Hypothalamus (tissue), 51 donors: ENCODE results near the gene LITAF.
A peak's percentile ranks its signal among the peaks of the same experiment; 100 is the strongest.

Experiments
- DNase-seq, 51 donors: peaks; one replicate each; lab custom pipeline; 2025; lab: John Stamatoyannopoulos, UW

Gene LITAF

DNA sequence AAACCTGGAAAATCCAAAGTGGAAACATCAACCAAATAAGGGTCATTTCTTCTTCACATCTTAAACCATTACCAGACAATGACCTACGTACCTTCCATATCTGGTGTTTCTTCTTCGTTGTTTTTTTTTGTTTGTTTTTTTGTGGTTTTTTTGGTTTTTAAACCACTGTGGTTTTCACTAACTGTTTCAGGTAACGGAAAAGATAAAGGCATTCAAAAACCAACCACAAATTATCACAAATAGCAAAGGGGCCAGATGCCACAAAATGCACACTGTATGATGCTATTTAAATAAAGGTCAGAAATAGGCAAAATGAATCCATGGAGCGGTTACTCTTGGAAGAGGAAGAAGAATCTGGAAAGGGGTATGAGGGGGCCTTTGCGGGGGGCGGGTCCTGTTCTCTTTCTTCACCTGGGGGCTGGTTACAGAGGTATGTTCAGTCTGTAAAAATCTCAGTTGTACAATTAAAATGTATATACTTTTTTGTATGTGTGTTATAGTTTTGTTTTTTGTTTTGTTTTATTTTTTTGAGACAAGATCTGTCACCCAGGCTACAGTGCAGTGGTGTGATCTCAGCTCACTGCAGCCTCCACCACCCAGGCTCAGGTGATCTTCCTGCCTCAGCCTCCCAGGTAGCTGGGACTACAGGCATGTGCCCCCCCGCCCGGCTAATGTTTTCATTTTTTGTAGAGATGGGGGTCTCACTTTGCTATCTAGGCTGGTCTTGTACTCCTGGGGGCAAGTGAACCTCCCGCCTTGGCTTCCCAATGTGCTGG lies 29.6 kb downstream of the LITAF start:
- DNase-seq, result peak in 1 of 51 donors; percentile 26

DNA sequence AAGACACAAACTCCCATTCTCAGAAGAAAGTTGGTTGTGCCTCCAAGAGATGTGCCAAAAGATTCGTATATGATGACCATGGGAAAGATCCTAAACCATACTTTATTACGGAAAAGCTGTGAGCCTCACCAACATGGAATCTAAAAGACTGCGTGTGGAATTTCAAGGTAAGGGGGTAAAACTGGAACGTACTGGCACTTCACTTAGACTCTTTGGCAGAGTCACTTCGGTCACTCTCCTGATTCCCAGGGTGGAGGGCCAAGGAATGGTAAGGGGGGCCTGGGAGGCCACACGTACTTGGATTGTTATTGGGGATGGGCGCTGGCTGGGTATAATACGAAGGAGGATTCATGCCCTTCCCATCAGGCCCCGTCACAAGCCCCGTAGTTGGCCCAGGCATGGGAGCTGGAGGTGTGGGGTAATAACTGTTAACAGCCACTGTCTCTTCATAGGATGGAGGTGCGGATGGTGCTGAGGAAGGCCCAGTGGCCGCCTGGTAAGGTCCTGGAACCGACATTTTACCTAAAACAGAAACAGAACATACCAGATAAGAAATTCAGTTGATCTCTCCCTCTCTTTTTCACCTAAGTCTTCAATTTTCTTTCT lies 30.4 kb downstream of the LITAF start:
- peak in 1 of 51 donors; percentile 10 for DNase-seq

DNA sequence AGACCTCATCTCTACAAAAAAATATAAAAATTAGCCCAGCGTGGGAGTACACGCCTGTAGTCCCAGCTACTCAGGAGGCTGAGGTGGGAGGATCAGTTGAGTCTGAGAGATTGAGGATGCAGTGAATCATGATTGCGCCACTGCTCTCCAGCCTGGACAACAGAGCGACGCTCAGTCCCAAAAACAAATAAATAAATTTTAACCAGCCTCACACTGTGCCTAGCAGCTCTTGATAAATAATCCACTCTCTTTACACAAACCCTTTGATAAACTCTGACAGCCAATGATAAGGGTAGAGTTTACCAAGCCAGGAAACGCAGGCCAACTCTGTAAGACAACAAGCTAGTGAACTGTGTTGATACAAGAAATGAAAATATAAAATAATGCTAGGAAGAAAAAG lies 32.7 kb downstream of the LITAF start:
- no peak for DNase-seq

DNA sequence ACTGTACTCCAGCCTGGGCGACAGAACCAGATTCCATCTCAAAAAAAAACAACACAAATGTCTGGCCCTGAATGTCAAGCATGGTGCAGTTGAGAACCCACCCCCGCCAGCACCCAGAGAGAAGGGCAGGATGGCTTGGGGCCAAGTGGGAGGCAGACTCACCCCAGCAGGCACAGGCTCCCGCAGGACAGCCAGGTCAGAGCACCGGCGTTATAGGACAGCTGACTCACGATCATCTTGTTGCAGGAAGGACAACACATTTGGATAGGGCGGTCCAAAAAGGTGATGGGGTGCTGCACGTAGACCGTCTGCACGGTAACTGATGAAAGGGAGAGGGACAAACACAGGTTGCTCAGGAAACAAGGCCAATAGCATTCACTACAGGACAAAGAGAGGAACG lies 33.3 kb downstream of the LITAF start:
- DNase-seq, result no peak

DNA sequence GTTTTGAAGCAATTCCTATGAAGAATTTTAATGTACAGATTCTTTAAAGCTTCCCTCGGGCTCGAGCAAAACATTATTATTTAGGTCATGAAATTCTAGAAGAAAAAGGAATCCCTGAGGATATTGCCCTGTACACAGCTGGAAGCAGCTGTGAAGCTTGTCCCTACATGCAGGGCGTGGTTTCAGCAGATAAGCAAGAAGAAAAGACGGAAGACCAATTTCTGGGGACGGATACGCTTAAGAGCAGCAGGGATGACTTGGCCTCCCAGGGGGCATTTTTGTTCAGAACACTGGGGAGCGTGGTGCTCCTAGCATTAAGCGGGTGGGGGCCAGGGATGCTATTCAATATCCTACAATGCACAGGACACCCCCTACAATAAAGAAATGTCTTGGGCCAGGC lies 34.3 kb downstream of the LITAF start:
- DNase-seq, result no peak

DNA sequence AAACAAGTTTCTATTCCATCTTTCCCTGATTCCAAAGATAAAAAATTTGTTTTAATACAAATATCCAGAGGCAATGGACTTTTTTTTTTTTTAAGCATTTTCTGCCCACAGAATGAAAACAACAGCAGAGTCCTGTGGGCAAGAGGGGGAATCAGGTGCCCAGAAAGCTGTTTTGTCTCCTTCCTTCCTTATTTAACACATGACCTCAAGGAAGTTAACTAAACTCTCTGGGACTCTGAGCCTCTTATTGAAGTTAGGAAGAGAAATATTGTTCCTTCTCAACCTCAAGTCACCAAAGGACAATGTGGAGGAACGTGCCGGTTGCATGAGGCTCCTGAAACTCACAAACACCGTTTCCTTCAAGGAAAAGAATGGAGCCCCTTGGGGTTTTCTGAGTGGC lies 34.9 kb downstream of the LITAF start:
- no peak for DNase-seq

DNA sequence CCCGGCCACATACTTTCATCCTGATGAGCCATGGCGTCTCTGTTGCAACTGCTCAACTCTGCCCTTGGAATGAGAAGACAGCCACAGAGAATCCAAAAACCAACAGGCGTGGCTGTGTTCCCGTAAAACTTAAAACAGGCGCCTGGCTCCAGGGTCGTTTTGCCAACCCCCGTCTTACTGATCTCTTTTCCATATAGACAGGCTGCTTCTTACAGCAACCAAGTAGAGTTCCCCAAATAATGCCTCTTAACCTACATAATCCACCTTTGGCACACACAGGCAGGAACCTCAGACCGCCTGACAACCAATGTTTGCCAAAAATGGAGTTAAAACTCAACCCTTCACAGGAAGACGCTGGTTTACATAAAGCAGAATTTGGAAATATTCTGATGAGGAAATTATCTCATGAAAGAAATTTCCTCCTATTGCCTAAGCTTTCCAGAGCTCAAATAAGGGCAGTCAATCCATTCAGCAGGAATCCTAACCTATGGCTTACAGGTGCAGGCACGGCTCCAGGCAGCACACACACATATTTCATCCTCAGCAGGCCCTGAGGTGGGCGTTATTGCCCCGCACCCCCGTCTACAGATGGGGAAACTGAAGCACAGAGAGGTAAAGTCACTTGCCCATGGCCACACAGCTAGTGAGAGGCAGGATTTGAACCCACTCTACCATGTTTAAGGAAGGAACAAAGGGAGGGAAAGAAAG lies 35.8 kb downstream of the LITAF start:
- DNase-seq, result no peak

DNA sequence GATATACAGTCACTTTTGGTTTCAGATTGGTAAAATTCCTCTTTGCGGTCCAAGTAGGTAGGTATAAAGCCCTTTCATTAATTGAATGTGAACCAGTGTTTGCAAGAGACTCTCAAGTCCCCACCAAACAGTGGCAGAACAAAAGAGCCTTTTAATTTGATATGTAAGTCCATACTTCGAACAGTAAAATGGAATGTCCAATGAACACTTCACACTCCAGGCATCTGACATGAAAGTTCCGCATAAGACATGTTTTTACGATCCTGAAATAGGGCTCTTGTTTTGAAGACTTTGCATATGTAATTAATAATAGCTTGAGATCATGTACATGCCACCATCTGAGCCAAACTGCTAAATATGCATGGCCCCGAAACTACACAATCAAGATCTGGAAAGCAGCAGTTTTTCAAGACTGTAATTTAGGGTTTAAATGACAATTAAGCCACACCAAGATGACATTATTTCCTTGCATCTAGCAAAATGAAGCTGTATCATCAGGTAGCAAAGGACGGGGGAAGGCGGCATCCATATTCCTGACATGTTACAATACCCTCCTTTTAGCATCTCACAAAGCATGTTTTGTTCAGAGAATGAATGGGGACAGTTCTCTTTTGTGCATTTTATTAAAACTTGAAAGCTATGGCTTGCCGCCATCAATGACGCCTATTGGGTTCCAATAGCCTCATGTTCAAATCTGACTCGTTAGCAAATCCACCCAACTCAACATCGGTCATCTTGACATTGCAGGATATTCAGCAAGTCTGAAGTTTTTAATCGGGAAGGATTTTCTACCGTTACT lies 39.4 kb downstream of the LITAF start:
- peak in 30 of 51 donors; percentile 5 to 89 (median 34) for DNase-seq

DNA sequence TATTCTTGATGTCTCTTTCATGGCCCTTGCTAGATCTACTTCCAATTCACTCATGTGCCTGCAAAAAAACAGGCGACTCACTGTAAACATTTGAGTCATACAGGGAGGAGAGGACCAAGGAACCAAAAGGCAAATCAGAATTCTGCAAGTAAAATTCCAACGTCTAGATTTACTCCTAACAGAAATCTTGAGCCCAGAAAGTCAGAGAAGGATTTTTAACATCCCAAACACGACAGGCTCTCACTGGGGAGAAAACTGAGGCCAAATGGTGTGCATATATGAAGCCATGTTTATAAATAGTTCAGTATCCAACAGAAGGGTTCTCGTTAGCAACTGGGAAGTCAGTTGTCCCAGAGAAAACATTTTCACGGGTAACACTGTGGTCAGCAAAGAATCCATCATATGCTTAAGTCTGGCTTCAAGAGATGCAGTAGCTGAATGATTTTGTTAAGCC lies 40.1 kb downstream of the LITAF start:
- peak in 2 of 51 donors; percentile 50 to 55 for DNase-seq

DNA sequence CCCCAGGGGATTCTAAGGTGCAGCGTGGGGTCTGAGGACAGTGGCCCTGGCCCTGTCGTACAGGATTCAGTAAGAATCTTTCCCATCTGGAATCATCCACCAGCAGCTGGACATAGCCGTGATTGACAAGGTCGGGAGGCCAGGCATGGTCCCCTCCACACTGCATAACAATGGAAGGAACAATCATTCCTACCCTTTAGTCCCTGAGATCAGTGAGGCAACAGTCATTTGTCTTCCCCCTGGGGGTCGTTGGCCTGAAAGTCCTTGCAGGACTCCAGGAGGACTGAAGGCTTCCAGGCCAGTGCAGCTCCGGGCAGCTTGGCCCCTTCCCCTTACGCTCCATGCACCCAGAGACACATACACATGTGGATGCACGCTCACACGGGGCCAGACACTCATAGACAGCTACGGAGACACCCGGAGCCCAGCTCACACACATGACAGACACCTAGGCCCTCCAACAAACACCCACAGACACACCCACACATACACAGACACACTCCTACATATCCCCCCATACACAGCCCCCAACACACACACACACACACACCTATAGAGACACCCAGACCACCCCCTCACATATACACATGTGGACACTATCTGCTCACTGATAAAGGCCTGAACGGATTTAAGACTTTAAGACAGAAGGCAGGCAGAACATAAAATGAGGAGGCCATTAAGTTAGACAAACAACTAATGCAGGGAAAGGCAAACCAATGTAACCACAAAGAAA lies 42.9 kb downstream of the LITAF start:
- DNase-seq, result no peak

DNA sequence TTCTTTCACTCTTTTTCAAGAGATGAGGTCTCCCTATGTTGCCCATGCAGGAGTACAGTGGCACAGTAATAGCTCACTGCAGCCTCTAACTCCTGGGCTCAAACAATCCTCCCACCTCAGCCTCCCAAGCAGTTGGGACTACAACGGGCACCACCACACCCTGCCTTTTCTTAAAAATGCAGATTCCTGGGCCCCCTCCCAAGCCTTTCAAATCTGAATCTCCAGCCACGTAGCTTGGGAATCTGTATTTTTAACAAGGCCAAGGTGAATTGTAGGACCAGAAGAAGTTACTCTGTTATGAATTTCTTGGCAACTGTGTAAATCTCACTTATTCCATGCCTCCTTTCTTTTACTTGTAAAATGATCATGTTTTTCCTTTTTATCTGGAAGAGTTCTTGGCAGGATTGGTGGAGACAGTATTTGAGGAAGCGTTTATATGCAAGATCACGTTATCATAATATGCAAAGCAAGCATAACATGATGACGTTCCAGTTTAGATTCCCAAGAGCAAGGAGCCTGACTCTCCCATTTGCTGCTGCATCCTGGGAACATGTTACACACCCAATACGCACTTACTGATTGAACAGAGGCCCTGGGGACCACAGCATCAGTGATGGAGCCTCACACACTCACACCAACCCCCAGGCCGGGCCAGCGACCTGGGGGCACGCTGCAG lies 44.5 kb downstream of the LITAF start:
- no peak for DNase-seq

DNA sequence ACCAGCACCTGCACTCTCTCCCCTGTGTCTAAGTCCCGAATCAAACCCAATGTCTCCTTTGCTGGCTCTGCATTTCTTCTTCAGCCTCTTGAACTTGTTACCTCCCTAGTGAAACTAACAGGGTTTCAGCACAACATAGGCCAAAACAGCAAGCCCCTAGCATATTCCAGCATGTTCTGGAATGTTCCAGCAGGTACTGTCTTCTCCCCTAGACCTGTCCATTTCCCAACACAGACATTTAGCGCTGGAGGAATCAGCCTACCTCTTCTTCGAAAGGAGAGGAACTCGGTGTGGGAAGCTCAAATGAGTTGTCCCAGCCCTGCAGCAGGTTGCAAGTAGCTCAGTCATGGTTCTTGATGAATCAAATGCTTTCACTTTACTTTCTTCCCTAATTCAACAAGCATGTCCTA lies 47.1 kb downstream of the LITAF start:
- peak in 1 of 51 donors; percentile 29 for DNase-seq

DNA sequence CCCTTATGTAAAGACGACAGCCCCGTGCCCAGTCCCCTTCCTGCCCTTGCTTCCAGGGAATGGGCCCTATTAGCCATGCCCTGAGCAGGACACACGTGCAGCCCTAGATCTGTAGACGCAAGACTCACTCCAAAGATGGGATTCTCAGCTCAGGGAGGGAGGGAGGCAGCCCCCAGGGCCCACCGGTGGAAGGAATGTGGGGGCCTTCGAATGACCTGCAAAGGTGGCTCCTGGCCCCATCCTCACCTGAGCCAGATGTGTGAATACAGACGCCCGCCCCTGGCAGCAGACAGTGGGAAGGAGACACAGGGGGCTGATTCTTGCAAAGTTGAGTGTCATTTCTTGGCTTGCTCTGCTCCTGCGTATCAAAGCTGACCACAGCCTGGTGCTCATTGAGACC lies 47.8 kb downstream of the LITAF start:
- DNase-seq, result no peak

DNA sequence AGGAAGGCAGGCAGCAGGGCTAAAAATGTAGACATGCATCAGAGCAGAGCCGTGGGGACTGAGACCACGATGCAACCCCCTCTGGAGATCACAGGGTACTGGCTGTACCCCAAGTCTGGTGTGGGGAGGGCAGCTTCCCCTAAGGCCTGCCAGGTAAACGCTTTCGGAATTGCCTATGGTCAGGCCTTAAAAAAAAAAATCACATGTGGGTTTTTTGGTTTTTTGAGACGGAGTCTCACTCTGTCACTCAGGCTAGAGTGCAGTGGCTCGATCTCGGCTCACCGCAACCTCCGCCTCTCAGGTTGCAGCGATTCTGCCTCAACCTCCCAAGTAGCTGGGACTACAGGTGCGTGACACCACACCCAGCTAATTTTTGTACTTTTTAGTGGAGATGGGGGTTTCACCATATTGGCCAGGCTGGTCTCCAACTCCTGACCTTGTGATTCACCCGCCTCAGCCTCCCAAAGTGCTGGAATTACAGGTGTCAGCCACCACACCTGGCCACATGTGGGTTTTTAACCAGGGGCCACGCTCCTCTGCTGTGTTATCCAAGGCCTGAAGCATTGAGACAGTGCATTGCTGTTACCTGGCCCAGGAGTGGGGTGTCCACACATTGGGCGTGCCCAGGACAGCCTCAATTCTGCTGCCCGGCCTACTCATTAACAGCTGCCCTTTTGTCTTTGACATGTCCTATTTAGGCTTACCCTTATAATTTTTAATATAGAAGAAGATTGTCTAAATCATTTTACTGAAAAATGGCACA lies 50.4 kb downstream of the LITAF start:
- DNase-seq, result no peak

DNA sequence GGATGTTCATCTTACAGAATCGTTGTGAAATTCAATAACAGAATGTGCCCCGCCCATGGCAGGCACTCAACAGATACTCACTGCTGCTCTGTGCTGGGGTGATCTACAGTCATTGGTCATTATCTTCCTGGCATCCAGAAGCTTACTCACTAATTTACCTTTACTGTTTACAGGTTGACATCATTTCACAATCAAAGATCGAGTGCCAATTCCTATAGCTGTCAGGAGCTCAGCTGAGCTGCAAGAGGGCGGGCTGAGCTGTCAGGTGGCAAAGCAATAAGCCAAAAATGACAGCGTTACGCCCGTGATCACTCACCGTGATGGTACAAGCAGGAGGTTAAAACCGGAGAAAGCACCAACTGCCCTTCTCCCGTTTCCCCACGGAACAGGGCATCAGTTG lies 51.2 kb downstream of the LITAF start:
- no peak for DNase-seq

DNA sequence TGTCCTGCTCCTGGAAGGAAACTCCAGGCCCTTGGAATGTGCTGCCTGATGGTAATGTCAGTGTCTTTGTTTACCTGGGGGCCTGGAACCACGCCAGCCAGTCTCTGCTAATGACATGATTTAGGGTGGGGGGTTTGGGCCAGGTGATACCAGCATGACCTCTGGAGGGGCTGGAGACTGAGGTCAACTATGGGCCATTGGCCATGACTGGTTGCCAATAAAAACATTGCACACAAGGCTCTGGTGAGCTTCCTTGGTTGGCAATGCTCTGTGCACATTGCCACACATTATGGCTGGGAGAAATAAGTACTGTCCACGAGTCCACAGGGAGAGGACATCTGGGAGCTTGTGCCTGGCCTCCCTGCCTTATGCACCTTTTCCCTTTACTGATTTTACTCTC lies 52.5 kb downstream of the LITAF start:
- no peak for DNase-seq

DNA sequence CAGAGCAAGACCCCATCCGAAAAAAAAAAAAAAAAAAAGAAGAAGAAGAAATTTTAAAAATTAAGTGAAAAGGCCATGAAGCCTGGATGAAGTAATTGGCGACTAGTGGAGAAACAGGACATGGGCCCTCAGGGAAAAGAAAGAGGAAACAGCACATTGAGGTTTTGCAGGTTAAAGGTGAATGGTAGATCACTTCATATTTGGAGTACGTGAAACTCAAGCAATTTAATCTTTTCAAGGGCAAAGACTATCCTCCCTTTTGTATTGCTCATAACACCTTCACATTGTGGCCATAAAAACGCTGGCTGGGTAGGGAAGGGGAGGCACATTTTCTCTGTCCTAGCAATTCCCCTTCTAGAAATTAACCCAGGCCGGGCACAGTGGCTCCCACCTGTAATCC lies 53.1 kb downstream of the LITAF start:
- DNase-seq, result no peak

DNA sequence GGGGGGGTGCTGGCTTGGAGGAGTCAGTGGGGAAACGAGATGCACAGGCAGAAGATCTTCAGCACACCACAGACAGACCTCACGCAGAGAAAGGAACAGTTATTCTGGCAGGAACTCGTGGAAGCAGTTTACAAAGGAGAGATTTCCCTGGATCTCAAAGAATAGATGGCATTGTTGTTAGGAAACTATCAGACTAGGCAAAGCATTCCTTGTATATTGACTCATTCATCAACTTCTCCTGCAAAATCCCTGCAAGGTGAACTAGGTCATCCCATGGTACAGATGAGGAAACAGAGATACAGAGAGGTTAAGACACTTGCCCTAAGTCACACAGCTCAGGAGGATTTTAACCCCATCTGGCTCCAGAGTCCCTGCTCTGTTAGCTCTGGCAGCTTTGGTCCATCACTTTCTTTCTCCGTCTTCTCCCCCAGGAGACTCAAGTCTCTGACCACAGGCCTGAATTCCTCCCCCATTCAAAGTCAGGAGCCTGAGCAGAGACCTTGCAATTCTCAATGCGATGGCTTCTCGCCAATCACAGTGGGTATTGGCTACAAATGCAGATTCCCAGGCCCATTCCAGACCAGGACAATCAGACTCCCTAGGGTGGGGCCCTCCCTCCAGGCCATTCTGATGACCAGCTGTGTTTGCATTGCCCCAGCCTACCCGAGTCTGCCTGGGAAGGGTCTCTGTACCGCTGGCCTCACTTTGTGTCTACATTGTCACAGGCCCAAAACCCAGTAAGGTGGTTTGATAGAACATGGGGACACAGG lies 56.4 kb downstream of the LITAF start:
- no peak for DNase-seq
